NCI-H128 (cell line): ENCODE measurements around the gene GPC6.

ENCODE experiments used
- DNase-seq: peaks from one replicate; lab custom pipeline; 2025; ENCODE audit not compliant: unreplicated experiment; lab: John Stamatoyannopoulos, UW

Gene GPC6

GRCh38 chr13:93956426-93956825, 729.8 kb downstream of the GPC6 start:
- no peak for DNase-seq

DNA sequence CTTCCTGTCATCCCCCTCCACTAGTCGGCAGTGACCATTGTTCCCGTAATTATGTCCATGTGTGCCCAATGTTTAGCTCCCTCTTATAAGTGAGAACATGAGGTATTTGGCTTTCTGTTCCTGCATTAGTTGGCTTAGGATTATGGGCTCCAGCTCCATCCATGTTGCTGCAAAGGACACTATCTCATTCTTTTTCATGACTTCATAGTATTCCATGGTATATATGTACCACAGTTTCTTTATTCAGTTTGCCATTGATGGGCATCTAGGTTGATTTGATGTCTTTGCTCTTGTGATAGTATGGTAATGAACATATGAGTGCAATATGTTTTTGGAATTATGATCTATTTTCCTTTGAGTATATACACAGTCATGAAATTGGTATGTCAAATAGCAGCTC, 730.8 kb downstream of the GPC6 start:
- DNase-seq, result no peak

GRCh38 chr13:93959796-93960533, 733.4 kb downstream of the GPC6 start:
- no peak for DNase-seq

DNA sequence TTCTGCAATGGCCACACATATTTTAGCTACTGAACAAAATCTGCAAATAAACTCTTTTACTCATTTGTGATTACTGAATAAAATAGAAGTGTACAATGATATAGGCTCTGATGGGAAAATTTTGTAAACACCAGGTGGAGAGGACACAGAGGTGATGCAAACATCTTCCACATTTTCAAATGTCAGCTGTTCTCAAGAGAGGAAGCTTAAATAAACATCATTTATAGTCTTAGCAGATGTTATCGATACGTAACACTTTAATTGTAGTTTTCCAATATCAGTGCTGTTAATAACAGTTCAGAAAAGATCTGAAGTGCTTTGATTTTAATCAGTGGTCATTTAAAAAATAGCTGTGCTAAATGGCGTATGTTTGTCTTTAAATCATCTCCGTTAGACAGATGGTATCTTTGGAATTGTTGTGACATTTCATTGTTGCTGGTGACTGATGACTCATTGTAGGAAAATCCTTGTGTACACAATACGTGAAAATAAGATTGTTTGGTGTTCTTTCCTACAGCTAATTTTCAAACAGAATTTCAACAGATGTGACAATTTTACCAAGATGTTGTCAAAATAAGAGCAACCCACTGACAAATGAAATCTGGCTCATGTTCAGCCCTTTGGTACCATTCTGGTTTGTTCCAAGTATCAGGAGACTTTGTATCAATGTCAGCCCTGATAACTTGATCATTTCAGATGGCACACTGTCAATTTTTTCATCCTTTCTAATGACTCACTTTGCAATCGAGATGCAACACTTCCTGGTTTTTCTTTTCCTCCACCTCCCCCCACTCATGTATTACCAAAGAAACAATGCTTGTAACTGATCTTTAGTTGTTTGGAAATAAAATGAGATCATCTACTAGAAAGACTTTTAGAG, 736.9 kb downstream of the GPC6 start:
- DNase-seq, result no peak

DNA sequence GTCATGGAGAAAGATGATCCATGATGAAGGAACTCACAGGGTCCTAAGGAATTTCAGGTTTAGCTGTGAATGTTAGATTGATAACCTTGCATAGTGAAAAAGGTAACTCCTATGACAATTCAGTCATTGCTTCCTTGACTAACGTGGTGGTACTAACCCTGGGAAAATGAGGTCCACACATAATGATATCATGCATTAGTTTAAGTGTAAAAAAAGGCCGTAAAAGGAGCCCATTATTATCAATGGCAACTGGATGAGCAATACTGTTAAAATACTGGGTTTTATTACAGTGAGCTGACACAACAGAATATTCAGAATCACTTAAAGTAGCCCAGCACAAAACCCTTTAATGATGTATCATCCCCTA, 737.5 kb downstream of the GPC6 start:
- no peak for DNase-seq

GRCh38 chr13:93965587-93965986, 739.0 kb downstream of the GPC6 start:
- no peak for DNase-seq

DNA sequence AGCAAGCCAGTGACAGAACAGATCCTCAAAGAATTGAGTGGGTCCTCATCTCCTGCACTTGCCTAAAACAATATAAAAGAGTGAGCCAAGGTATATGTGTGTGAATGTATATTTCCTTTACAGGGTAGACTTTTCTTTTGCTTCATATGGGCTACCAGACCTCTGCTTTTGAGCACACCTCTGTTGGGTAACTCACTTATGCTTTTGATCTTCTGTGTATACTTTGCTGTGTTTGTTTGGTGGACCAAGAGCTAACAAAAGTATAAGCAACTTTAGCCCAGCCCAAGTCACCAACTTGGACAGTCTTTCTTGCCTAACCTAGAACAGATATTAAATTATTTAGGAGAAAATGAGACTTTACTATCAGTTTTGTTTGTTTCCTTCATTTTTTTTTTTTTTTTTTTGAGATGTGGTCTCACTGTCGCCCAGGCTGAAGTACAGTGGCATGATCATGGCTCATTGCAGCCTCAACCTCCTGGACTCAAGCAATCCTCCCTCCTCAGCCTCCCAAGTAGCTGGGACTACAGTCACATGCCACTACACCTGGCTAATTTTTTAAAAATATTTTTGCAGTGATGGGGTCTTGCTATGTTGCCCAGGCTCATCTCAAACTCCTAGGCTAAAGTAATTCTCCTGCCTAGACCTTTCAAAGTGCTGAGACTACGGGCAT, 739.8 kb downstream of the GPC6 start:
- no peak for DNase-seq

DNA sequence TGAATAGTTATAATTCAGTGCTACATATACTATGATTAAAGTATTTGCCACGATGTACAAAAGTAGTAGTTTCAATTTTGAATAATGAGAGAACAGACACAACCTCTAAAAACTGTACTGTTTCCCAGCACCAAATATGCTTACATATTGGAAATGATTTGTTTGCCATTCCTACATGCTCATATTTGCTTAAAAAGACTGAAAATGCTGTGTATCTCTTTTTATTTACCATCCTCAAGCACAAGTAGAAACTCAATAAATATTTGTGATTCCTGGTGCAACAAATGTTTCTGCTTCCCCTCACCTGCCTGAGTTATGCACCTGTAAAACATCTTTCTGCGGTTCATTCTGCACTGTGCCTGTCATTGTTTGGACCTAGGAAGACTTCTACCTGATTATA, 740.7 kb downstream of the GPC6 start:
- no peak for DNase-seq

GRCh38 chr13:93975242-93975641, 748.6 kb downstream of the GPC6 start:
- no peak for DNase-seq

DNA sequence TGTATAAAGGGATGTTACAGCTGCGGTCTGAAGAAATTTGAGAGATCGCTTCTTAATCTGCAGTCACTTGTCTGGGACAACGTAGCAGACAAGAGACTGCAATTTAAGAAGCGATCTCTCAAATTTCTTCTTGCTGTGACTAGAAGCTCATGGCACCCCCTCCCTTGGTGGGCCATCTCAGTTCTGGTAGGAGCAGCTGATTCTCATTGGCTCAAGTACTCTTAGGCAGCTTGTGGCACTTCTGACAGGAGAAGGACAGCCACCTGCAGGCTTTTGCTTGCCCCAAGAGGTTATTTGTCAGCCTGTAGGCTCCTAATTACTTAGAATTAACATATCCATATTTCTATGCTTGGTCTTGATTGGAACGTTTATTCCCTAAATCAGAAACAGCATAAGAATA, 749.9 kb downstream of the GPC6 start:
- DNase-seq, result peak; percentile 65

GRCh38 chr13:93977986-93978385, 751.4 kb downstream of the GPC6 start:
- DNase-seq, result no peak

GRCh38 chr13:93981426-93981977, 754.9 kb downstream of the GPC6 start:
- no peak for DNase-seq

GRCh38 chr13:93982179-93982918, 755.7 kb downstream of the GPC6 start:
- no peak for DNase-seq

DNA sequence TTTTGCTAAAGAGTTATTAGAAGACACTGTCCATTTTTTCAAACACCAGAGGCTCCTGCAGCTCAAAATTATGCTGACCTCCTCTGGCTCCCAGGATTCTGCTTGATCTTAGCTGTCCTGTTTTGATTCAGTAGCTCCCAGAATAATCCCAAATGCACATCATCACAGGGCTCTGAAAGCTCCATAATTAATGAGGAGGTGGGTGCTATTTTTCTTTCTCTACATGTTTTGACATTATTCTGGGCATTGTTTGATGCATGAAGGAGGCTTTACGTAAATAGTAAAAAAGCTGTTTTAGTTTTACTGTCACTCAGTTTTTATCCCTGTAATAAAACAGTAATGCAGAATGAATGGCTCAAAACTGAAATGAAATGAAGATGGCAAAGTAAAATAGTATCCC, 757.4 kb downstream of the GPC6 start:
- DNase-seq, result no peak

DNA sequence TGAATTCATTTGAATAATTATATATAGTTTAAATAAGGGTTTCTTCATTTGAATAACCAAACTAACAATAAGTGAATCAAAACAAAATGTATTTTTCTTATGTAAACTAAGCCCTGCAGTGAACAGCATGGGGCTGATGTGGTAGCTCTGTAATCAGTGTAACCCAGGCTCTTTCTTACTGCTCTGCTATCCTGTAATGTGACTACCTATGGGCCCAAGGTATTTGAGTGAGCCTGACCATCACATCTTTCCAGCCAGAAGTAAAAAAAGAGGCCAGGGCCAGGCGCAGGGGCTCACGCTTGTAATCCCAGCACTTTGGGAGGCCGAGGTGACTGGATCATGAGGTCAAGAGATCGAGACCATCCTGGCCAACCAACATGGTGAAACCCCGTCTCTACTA, 758.3 kb downstream of the GPC6 start:
- no peak for DNase-seq

DNA sequence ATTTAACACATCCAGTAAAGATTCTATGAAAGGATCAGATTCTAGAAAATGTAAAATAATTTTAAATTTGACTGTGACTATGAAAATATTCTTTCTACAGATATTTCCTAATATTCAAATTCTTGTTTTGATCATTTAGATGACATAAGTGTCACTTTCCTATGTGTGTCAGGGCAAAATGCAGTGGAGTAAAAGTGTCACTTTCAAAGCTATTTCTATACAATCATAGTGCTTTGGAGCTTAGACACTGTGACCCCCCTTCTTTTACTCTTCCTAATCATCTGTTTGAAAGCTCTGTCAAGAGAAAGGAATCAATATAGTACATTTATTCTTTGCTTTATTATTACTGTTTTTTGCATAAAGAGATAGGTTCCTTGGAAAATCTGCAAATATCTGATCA, 760.9 kb downstream of the GPC6 start:
- no peak for DNase-seq

- DNase-seq, result no peak
Measured at GRCh38 chr13:93991569-93991968, 765.0 kb downstream of the GPC6 start.

DNA sequence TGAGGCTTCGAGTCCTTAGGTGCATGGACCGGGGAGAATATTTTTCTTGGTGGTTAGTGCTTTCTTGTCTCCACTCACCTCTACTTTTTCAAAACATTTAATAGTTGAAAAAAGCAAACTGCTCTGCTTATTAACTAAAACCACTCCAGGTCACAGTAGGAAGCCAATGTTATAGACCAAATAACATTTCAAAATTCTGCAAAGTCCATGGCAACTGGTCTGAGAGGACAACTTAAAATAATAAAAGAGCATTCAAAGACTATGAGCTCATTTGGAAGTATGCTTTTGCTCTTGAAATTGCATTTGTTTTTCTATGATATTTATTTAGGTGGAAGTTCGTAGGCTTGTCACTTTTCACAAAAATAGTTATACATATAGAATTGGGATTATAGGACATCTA, 769.9 kb downstream of the GPC6 start:
- no peak for DNase-seq

DNA sequence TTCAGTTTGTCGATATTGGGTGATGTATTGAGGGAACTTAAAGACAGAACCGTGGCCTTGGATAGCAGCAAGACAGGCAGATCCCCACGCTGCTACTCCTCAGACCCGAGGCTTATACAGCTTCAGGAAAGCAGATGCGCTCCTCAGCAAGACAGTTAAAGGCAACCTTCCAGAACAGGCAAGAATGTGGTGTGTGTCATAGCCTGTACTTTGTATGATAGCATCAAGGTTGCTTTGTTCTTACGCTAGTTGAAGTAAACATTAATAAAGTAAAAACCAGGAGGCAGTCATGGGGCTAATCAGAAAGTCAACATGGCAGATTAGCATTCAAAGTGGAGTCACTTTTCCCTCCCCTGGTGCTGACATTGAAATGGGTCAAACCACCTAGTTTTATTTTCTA, 779.7 kb downstream of the GPC6 start:
- no peak for DNase-seq

- DNase-seq, result no peak
Measured at GRCh38 chr13:94007072-94007471, 780.5 kb downstream of the GPC6 start.

DNA sequence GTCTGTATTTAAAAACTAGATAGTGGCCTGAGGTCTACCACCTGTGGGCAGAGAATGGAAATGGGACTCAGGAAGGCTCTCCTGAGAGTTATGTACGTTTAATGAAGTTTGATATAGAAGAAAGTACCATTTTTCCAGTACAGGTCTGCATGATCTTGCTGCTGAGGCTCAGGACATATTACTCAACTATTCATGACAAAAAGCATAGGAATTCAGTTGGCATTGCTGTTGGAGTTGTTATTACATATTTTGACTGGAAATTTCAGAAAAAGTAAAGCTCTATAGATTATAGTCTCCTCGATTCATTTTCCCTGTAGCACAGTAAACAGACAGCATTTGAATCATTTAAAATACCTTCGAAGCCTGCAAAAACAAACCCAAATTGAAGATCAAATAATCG, 783.1 kb downstream of the GPC6 start:
- DNase-seq, result no peak
